GM12892 (cell line): ENCODE data around the gene ORMDL2.
"Not testable (repeated sequence)": the region's sequence is repeated elsewhere in the genome, so short reads cannot be mapped to it uniquely, and the experiment has no call there.

Experiments
- DNase-seq: peaks from one replicate; pipeline ENCODE4 v3.0.0; 2011; ENCODE audit not compliant: insufficient read length
- FAIRE-seq: peaks from 2 replicates; lab custom pipeline; 2011; peaks lifted over from hg19 to GRCh38; lab: Jason Lieb, UNC
- POLR2A ChIP-seq: IDR thresholded peaks from 2 replicates; pipeline ENCODE4 v1.6.1; 2011; ENCODE audit warnings: low read depth, low read length, control low read depth
- POLR2AphosphoS5 ChIP-seq: IDR thresholded peaks from 2 replicates; pipeline ENCODE4 v1.6.1; 2011; ENCODE audit warnings: low read depth, low read length, control low read depth
- TAF1 ChIP-seq: IDR thresholded peaks from 2 replicates; pipeline ENCODE4 v1.6.1; 2011; ENCODE audit warnings: low read depth, mild to moderate bottlenecking, control low read depth, low read length, borderline replicate concordance

The ORMDL2 gene

DNA sequence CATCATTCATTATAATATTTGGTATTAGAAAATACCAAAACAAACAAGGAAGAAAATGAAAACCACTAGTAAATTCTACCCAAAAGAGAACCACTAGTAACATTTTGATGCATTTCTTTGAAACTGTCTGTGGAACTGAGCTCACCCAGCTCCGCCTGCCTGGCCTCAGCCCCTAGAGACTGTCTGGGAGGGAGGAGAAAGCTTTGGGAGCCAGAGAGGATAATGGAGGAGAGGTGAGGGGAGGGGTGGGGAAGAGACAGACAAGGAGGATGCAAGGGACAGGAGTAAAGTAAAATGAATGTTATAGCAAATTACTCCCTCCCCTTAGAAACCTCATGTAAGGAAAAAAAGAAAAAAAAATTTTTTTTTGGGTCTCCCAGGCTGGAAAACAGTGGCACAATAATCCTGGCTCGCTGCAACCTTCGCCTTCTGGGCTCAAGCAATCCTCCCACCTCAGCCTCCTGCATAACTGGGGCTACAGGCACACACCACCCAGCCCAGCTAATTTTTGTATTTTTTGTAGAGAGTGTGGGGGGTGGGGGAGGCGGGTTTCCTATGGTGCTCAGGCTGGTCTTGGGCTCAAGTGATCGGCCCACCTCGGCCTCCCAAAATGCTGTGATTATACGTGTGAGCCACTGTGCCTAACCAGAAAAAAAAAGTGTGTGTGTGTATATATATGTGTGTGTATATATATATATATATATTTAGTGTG, 28.1 kb downstream of the ORMDL2 start:
- TF ChIP-seq POLR2A, result no peak
- FAIRE-seq (no peak), DNase-seq (no peak)

- TF ChIP-seq TAF1, result no peak
- TF ChIP-seq POLR2A, result no peak
- no peak for TF ChIP-seq POLR2AphosphoS5
- FAIRE-seq (no peak), DNase-seq (no peak)
These were observed 29.2 kb downstream of the ORMDL2 start for GRCh38 chr12:55847033-55847432.

GRCh38 chr12:55847603-55848291, 29.9 kb downstream of the ORMDL2 start:
- TF ChIP-seq POLR2AphosphoS5, result no peak
- no peak for TF ChIP-seq POLR2A
- TF ChIP-seq TAF1, result no peak
- no peak for DNase-seq
- FAIRE-seq, result no peak

DNA sequence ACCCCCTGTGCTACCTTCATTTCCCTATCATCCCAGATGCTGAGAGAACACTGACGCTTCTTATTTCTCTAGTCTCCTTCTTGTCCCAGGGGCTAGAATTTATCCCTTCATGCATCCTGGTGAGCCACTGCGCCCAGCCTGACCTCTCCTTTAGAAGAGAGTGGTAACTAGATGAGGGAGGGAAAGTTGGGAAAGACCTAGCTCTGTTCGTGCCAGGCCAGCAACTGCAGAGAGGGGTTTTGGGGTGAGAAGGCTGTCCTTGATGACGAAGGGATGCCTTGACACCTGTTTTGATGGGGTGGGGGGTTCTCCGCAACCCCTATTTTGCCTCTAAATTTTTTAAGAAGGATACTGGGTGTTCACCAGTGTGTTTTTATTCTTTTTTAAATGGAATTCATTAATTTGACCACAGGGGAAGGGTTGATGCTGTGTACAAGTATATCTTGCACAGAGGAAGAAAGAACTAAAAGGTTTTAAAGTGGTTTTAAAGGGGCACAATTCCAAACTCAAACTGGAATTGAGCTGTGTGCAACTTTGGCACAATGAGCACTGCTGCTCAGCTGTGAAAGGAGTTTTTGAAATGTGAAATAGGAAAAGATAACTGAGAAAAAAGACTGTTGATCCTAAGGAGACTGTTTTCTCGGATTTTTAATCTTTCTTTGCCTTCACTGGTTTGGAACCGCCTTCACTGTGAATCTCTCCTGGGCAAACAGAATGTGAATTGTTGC, 31.9 kb downstream of the ORMDL2 start:
- TF ChIP-seq POLR2A, result no peak
- TF ChIP-seq TAF1, result no peak
- no peak for TF ChIP-seq POLR2AphosphoS5
- DNase-seq (no peak), FAIRE-seq (no peak)

- no peak for FAIRE-seq
- TF ChIP-seq TAF1 (no peak), POLR2AphosphoS5 (no peak), POLR2A (no peak)
- DNase-seq, result no peak
These were observed 32.6 kb downstream of the ORMDL2 start for GRCh38 chr12:55850401-55850800.

- TF ChIP-seq TAF1 (no peak), POLR2AphosphoS5 (no peak), POLR2A (no peak)
- DNase-seq (no peak), FAIRE-seq (no peak)
These were observed 33.1 kb downstream of the ORMDL2 start for GRCh38 chr12:55850893-55851292.

DNA sequence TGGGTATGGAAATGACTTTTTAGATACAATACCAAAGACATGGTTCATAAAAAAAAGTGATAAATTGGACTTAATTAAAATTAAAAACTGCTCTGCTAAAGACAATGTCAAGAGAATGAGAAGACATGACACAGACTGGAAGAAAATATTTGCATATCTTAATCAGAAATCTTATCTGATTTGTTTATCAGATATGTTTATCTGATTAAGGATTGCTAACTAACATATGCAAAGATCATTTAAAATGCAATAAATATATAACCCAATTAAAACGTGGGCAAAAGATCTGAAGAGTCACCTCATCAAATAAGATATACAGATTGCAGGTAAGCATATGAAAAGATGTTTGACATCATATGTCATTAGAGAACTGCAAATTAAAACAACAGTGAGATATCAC, 34.9 kb downstream of the ORMDL2 start:
- DNase-seq (no peak), FAIRE-seq (no peak)
- no peak for TF ChIP-seq POLR2A
- TF ChIP-seq TAF1, result no peak
- no peak for TF ChIP-seq POLR2AphosphoS5

DNA sequence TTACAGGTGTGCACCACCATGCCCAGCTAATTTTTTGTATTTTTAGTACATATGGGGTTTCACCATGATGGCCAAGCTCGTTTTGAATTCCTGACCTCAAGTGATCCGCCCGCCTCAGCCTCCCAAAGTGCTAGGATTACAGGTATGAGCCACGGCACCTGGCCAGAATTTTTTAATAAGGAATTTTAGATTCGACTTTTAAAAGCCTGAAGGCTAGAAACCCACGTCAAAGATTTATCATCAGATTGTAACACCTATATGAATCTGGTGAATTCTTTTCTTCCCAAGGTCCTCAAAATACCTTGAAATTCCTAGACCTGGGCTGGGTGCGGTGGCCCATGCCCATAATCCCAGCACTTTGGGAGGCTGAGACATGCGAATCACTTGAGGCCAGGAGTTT, 43.6 kb downstream of the ORMDL2 start:
- FAIRE-seq (no peak), DNase-seq (no peak)
- TF ChIP-seq POLR2AphosphoS5 (no peak), TAF1 (no peak)

GRCh38 chr12:55861871-55862270, 44.0 kb downstream of the ORMDL2 start:
- DNase-seq (no peak), FAIRE-seq (no peak)

GRCh38 chr12:55862286-55862685, 44.4 kb downstream of the ORMDL2 start:
- FAIRE-seq, result no peak
- DNase-seq, result no peak
- no peak for TF ChIP-seq POLR2A
- no peak for TF ChIP-seq POLR2AphosphoS5
- no peak for TF ChIP-seq TAF1

More at GRCh38 chr12:55861871-55862270, 44.0 kb downstream of the ORMDL2 start:
- TF ChIP-seq POLR2AphosphoS5 (no peak), POLR2A (no peak), TAF1 (no peak)

DNA sequence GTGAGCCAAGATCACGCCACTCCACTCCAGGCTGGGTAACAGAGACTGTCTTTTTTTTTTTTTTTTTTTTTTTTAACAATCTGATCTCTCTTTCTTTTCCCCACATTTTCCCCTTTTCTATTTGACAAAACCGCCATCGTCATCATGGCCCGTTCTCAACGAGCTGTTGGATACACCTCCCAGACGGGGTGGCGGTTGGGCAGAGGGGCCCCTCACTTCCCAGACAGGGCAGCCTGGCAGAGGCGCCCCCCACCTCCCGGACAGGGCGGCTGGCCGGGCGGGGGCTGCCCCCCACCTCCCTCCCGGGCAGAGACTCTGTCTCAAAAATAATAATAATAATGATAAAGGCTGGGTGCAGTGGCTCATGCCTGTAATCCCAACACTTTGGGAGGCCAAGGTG, 45.1 kb downstream of the ORMDL2 start:
- not testable (repeated sequence) for DNase-seq, FAIRE-seq

DNA sequence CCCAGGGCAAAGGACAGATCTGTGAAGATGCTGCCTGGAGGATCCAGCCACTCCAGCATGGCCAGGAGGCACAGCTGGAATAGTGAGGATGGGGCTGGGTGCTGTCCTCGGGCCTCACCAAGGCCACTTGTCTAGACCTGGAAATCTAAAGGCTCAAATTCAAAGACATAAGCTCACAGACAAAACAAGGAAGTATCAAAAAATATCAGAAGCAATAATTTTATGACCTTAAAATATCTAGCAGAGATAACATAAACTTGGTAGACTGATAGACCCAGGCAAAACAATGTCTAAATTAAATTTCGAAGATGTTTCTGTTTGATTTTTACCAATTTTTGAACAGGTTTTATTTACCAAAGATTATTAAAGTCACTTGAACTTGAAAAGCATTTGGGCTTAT, 47.5 kb downstream of the ORMDL2 start:
- DNase-seq (no peak), FAIRE-seq (no peak)
- no peak for TF ChIP-seq POLR2AphosphoS5
- TF ChIP-seq TAF1, result no peak
- no peak for TF ChIP-seq POLR2A

GRCh38 chr12:55866454-55867004, 48.7 kb downstream of the ORMDL2 start:
- not testable (repeated sequence) for FAIRE-seq, DNase-seq
